M059J (cell line): ENCODE measurements around the gene C4orf17. TPM values are rescaled to one million over a fixed set of nuclear protein-coding genes. Genes with fewer than 3 reads are reported as not detected.
"Not testable (repeated sequence)": the region's sequence is repeated elsewhere in the genome, so short reads cannot be mapped to it uniquely, and the experiment has no call there.

Experiments
- DNase-seq: peaks from one replicate; pipeline ENCODE4 v3.0.0-alpha.2; 2012; ENCODE audit warnings: low read depth
- total RNA-seq: library from RNA; depleted of rRNA; stranded (reverse); fragments of >200 nt; shearing (Covaris generic); gene quantifications from 2 replicates; pipeline ENCODE4 v1.2.3, GENCODE V29; 2014; rRNA removed

C4orf17 gene
- total RNA-seq: not detected in 2 replicates

DNA sequence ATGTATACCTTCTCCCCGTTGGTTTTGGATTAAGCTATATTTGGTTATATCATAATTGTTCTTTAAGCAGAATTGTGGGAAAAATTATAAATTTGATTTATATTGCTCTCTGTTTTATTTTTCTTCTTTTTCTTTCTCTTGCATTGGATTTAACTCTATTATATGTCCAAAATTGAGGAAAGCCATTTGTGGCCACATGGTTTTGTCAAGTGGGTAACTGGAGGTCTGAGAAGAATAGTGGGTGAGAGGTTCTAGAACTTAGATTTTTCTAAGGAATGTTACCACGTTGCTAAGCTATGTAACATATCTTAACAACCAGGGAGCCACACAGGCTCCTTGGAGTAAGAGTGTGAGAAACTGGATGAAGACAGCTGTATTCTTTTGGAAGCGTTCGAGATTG is at the start of gene C4orf17:
C4orf17 (plus strand) TSS at position 301 of the 400 bp plus-strand sequence. CDS start 2,061 bp downstream, outside the sequence.
- DNase-seq: no peak

- DNase-seq: no peak
These were observed 49.0 kb upstream of the C4orf17 start for GRCh38 chr4:99461623-99462401.

GRCh38 chr4:99462875-99463464 is 47.9 kb upstream of the C4orf17 start:
- peak; percentile 56 for DNase-seq

DNA sequence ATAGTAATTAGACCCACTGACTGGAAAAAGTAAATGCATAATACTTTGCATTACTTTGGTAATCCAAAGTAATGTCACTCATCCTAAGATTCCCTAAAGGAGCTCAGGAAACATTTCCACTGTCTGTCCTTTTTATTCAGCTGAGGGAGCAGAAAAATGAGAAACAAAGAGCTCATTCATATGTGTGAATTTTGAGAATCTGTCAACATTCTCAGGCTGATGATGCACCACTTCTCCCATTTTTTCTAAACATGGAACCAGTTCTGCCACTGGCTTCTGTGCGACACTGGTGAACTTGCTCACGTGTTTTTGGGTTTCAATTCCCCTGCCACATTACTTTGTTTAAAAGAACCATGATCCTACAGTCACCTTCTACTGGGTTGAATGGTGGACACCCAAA is 47.3 kb upstream of the C4orf17 start:
- DNase-seq: no peak

DNA sequence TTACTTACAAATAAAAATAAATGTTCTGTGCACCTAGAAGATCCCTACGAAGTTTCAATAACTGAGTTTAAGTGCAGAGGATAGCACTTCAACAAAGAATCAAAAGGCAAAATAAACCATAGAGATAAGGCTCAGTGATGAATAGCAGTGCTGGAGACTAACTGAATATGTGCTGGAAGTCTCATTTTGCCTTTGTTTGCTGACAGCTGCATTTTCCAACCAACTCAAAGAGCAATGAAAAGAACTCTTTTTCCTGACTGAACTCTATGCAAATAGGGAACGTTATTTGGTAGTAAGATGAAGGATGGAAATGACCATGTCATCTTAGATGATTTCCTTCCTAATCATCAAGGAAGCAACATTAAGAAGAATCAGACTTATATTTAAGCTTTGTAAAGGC is 42.9 kb upstream of the C4orf17 start:
- DNase-seq: no peak

- no peak for DNase-seq
These were observed 41.9 kb upstream of the C4orf17 start for GRCh38 chr4:99468889-99469288.

DNA sequence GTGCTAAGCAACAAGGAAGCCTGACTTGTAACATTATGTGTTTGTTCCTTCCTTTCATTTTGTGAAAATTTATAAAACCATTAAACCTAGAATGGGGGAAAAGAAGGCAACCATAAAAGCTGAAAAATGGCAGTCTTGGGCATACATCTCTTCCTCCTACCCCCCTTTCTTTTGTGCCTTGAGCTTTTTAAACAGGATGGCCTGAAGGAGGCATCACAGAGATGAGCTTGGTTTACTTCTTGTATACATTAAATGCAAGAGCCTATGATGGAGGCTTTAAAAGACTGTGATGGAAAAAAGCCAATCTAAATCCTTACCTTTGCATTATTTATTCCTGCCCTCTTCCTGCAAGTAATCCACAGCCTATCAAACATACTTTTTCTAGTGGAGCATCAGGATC is 39.5 kb upstream of the C4orf17 start:
- no peak for DNase-seq

DNA sequence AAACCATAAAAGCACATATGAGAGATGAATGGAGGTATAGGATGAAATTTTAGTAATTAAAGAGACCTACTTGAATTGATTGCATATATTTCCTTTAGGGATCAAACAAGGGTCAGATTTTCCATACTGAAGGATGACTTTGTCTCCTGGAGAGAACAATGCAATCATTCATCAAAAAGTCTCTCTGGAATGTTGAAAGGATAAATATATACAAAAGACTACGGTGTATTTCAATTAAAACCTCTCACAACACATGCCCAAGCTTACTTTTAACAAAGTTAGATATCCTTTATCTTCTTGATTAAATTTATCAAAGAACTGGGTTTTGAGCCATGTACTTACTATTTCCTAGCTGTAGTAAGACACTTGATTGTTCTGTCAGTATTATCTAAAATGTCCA is 38.9 kb upstream of the C4orf17 start:
- no peak for DNase-seq

DNA sequence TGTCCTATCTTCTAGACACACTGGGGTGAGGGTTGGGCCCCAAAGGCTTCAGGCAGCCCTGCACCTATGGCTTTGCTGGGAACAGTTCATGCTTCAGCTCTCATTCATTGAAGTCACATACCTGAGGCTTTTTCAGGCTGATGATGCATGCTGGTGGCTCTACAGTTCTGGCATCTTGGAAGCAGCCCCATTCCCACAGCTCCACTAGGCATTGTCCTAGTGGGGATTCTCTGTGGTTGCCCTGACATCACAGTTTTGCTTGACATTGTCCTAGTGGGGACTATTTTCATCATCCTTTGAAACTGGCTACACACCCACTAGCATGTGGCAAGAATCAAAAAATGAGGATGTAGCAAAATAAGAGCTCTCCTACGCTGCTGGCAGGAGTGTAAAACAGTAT is 37.7 kb upstream of the C4orf17 start:
- peak; percentile 26 for DNase-seq

DNA sequence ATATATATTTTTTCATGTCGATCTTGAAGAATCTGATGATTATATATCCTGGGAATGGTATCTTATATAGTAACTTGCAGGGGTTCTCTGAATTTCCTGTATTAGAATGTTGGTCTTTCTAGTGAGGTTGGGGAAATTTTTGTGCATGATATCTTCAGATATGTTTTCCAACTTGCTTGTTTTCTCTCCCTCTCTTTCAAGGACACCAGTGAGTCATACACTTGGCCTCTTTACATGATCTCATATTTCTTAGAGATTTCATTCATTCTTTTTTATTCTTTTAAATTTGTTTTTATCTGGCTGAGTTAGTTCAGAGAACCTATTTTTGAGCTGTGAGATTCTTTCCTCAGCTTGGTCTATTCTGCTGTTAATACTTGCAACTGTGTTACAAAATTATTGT is 27.2 kb upstream of the C4orf17 start:
- DNase-seq: no peak

- DNase-seq: no peak
These were observed 25.6 kb upstream of the C4orf17 start for GRCh38 chr4:99485212-99485611.

DNA sequence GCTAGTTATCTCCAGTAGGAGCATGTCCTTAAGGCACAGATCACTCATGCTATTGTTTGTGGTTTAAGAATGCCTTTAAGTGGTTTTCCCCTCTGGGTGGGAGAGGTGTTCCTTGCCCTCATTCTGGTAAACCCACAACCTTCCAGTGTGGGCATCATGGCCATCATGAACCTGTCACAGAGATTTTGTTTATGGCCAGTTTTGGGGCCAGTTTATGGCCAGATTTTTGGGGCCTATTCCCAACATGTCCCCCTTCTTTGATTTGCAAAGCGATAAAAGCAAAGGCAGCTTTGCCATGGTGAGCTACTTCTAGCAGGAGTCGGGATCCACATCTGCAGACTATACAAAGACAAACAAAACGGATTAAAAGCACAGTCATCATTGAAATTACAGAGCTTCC is 24.2 kb upstream of the C4orf17 start:
- DNase-seq: not testable (repeated sequence)

DNA sequence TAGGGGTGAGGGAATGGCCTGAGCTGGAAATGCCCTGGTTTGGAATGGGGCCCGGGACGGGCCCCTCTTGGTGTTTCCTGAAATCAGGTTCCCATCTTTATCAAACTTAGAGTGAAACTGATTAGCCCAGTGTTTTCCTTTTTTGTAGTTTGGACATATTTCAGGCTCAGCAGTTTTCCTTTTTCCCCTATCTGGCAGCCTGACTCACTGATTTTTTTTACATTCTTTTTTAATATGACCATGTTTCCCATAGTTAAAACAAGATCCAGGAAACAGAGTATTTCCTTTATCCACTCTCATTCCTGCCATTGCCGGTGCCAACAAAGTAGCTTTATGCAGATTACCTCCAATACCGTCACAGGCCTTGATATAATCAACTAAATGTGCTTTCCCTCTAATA is 20.5 kb upstream of the C4orf17 start:
- no peak for DNase-seq

- no peak for DNase-seq
These were observed 5.9 kb upstream of the C4orf17 start for GRCh38 chr4:99504804-99505502.

DNA sequence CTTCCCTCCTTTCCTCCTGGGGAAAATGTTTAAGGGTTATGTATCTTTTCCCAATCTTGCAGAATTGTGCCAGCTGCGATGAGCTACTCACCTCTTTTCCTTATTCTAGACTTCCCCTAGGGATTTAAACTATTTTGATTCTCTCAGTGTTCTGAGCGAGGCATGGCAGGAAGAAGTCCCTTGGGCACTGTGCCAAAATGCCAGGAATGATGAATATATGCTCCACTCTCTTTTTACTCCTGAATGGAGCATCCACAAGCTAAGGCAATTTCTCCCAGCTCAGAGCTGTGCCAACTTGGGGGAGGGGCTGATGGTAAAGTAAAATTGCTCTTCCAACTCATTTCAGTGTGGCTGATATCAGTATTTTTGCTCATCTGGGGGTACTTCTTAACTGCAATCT is 4.0 kb upstream of the C4orf17 start:
- peak; percentile 1 for DNase-seq

DNA sequence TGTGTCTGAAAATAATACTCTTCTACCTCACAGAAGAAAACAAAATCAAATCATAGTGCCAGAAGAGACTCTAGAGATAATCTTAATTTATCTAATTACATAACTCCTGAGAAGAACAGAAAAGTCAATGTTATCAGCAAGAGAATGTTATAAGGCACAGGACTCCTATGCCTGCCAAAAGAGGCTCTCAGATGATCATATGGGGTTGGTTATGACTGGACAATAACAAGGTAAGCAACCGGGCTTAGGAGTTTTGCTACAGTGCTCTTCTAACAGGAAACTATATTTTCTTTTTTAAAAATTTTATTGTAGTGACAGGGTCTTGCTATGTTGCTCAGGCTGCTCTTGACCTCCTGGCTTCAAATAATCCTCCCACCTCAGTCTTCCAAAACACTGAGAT is 3.5 kb upstream of the C4orf17 start:
- DNase-seq: no peak

DNA sequence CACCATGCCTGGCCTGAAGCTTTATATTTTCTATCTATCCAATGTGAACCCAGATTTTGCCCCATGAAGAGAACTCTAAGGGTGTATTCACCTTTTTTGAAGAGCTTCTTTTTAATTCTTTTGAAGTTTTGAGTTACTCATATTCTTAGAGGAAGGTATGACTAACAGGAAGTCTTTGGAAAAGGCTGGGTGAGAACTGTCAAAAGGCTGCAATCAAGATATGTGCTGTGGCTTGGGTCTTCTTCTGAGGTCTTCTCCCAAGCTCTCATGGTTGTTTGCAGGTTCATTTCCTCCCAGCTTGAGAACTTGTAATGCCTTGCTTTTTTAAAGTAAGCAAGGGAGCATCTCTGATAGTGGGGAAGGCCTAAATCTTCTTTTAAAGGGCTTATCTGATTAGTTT is 3.1 kb upstream of the C4orf17 start:
- peak; percentile 2 for DNase-seq

GRCh38 chr4:99518601-99519295 is 7.9 kb downstream of the C4orf17 start:
- DNase-seq: no peak

GRCh38 chr4:99529228-99529627 is 18.4 kb downstream of the C4orf17 start:
- no peak for DNase-seq

- no peak for DNase-seq
These were observed 19.1 kb downstream of the C4orf17 start for GRCh38 chr4:99529956-99530355.

GRCh38 chr4:99534699-99535098 is 23.9 kb downstream of the C4orf17 start:
- DNase-seq: not testable (repeated sequence)

GRCh38 chr4:99536271-99536670 is 25.4 kb downstream of the C4orf17 start:
- no peak for DNase-seq
